Keratinocyte (primary cell): Measurements from ENCODE around the gene PPP1R12C. TPM values are rescaled to one million over a fixed set of nuclear protein-coding genes. Genes with fewer than 3 reads are reported as not detected.

Experiments
- DNase-seq: peaks from one replicate; pipeline ENCODE4 v3.0.0-alpha.2; 2011; ENCODE audit warnings: low read depth, missing footprints, low spot score
- FAIRE-seq: peaks from 2 replicates; lab custom pipeline; 2011; peaks lifted over from hg19 to GRCh38; lab: Jason Lieb, UNC
- H2AFZ ChIP-seq: 2 replicates; pipeline ENCODE4 v1.6.0; 2012; ENCODE audit warnings: low read length, control low read depth, inconsistent platforms; ENCODE audit not compliant: control insufficient read depth
- H3K27ac ChIP-seq: 2 replicates; pipeline ENCODE4 v1.5.1; 2011; ENCODE audit warnings: low read length; ENCODE audit not compliant: control insufficient read depth, insufficient read depth
- H3K27me3 ChIP-seq: 3 replicates; pipeline ENCODE4 v1.6.0; 2011; ENCODE audit warnings: low read length; ENCODE audit not compliant: control insufficient read depth, insufficient read depth; ENCODE audit errors: extremely low read depth
- H3K36me3 ChIP-seq, 2 experiments: 2 replicates in 1 of 2; 3 replicates in 1 of 2; pipeline ENCODE4 v1.5.1; 2011; ENCODE audit warnings: low read length in 2 of 2, mild to moderate bottlenecking in 1 of 2; ENCODE audit not compliant: control insufficient read depth in 2 of 2, insufficient read depth in 2 of 2; ENCODE audit errors: extremely low read depth in 1 of 2
- H3K4me1 ChIP-seq: 3 replicates; pipeline ENCODE4 v1.5.1; 2011; ENCODE audit warnings: low read length; ENCODE audit not compliant: control insufficient read depth, insufficient read depth; ENCODE audit errors: extremely low read depth
- H3K4me2 ChIP-seq: 3 replicates; pipeline ENCODE4 v1.6.0; 2011; ENCODE audit warnings: low read depth, low read length; ENCODE audit not compliant: control insufficient read depth, insufficient read depth; ENCODE audit errors: extremely low read depth
- H3K4me3 ChIP-seq, 3 experiments: fragments of 200-600 bp in 1 of 3; sonication (generic) in 1 of 3; 2 replicates in 2 of 3; 3 replicates in 1 of 3; pipeline ENCODE4 v1.5.1; 2011 to 2016; ENCODE audit warnings: low read length in 3 of 3, mild to moderate bottlenecking in 3 of 3, control low read depth in 2 of 3, inconsistent platforms in 1 of 3, low read depth in 1 of 3, mixed read lengths in 1 of 3, mixed run types in 1 of 3, moderate library complexity in 1 of 3; ENCODE audit not compliant: control insufficient read depth in 2 of 3, insufficient read depth in 2 of 3; ENCODE audit errors: extremely low read depth in 1 of 3
- H3K79me2 ChIP-seq: 2 replicates; pipeline ENCODE4 v1.6.0; 2012; ENCODE audit warnings: low read length; ENCODE audit not compliant: control insufficient read depth, insufficient read depth
- H3K9ac ChIP-seq: 3 replicates; pipeline ENCODE4 v1.6.0; 2011; ENCODE audit warnings: low read length; ENCODE audit not compliant: control insufficient read depth, insufficient read depth; ENCODE audit errors: extremely low read depth
- H3K9me1 ChIP-seq: 3 replicates; pipeline ENCODE4 v1.6.0; 2011; ENCODE audit warnings: low read length; ENCODE audit not compliant: control insufficient read depth, insufficient read depth; ENCODE audit errors: extremely low read depth
- H3K9me3 ChIP-seq: 2 replicates; pipeline ENCODE4 v1.5.1; 2012; ENCODE audit warnings: low read depth, low read length; ENCODE audit not compliant: control insufficient read depth
- H4K20me1 ChIP-seq: 3 replicates; pipeline ENCODE4 v1.6.0; 2011; ENCODE audit warnings: low read length; ENCODE audit not compliant: control insufficient read depth, insufficient read depth; ENCODE audit errors: extremely low read depth
- EZH2 ChIP-seq: IDR thresholded peaks from one replicate; pipeline ENCODE4 v1.6.1; 2012; ENCODE audit warnings: inconsistent platforms, mild to moderate bottlenecking, low read length, moderate library complexity
- dilution Hi-C: fragments of 300-500 bp; cut with MboI; formaldehyde crosslinking; loops from one replicate; pipeline ENCODE4 v1.7.0; 2020; ENCODE audit warnings: low sequenced_read_pairs; ENCODE audit not compliant: extremely low pct_ligation_motif_present
- polyA plus RNA-seq, 5 experiments: library from polyadenylated mRNA; depleted of rRNA in 3 of 5; stranded (reverse) in 3 of 5; stranded (forward) in 1 of 5; unstranded in 1 of 5; fragments of >200 nt; gene quantifications; 1 replicate in 1 of 5; 2 replicates in 3 of 5; 3 replicates in 1 of 5; pipeline versions ENCODE4 v1.2.1 to v1.2.3, GENCODE V29; 2011 to 2012; ENCODE audit warnings: missing spikeins in 2 of 5, low read depth in 1 of 5, low replicate concordance in 1 of 5
- TF ChIP-seq, protein P1 (sequence below), 3 experiments: IDR thresholded peaks in 1 of 3; conservative IDR thresholded peaks in 1 of 3; optimal IDR thresholded peaks in 1 of 3; 2 replicates in 2 of 3; 3 replicates in 1 of 3; pipeline versions ENCODE3 to v1.5.1; 2011; ENCODE audit warnings: low read length in 3 of 3, mild to moderate bottlenecking in 3 of 3, moderate library complexity in 2 of 3, control low read depth in 1 of 3, inconsistent platforms in 1 of 3; ENCODE audit not compliant: insufficient read depth in 2 of 3; ENCODE audit errors: extremely low read depth in 1 of 3

The PPP1R12C gene
- polyA plus RNA-seq, 1 donor (not counting 4 experiments of a cell fraction or from before 2014, with no cell fraction given): 24.7 TPM

- Histone ChIP-seq H3K27ac (no peak overlapping the region), H3K27me3 (no peaks in the 10 kb centered on the region)
- dilution Hi-C loops: no loop called here
These were observed 41.1 kb downstream of the PPP1R12C start for GRCh38 chr19:55076321-55076720.

DNA sequence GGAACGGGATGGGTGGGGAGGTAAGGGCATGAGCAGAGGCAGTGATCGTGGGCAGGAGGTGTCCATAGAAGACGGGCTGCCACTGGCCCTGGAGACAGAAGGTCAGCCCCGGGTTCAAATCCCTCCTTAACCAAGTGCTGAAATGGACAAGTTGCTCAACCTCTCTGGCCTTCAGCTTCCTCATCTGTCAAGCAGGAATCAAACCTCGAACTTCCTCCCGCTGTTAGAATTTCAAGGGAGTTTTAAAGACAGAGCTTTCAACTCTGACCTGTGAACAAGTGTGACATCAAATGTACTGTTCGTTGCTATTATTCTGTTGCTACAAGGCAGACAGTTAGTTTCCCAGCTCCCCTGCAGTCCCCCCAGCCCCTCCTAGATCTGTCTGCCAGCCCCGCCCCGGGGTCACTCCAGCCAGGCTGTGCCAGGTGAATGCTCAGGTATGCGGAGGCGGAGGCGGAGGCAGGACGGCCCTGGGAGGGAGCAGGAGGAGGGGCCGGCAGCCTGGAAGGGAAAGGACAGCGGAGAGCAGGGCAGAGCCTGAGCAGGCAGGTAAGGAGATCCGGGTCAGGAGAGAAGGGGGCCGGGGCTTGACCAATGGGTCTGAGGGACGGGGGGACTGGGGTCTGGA, 42.0 kb downstream of the PPP1R12C start, which contains the start of gene EPS8L1:
Gene EPS8L1, plus strand, starts transcription at position 499 of the 628 bp plus-strand sequence. CDS start 576 bp downstream, outside the sequence.
- H3K9me1 ChIP-seq: no peaks in the 10 kb centered on the region
- peak within 1 kb of the TSS; percentile 51 for H3K4me2 ChIP-seq
- peaks cover 22% of the 10 kb centered on the region for H3K4me1 ChIP-seq
- H2AFZ ChIP-seq: no peak within 1 kb of the TSS
- TF ChIP-seq EZH2: no peak
- TF ChIP-seq, protein P1, sequence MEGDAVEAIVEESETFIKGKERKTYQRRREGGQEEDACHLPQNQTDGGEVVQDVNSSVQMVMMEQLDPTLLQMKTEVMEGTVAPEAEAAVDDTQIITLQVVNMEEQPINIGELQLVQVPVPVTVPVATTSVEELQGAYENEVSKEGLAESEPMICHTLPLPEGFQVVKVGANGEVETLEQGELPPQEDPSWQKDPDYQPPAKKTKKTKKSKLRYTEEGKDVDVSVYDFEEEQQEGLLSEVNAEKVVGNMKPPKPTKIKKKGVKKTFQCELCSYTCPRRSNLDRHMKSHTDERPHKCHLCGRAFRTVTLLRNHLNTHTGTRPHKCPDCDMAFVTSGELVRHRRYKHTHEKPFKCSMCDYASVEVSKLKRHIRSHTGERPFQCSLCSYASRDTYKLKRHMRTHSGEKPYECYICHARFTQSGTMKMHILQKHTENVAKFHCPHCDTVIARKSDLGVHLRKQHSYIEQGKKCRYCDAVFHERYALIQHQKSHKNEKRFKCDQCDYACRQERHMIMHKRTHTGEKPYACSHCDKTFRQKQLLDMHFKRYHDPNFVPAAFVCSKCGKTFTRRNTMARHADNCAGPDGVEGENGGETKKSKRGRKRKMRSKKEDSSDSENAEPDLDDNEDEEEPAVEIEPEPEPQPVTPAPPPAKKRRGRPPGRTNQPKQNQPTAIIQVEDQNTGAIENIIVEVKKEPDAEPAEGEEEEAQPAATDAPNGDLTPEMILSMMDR (optimal IDR thresholded peaks at IDR 0.05 in 1 of 3, IDR thresholded peaks at IDR 0.05 in 1 of 3, conservative IDR thresholded peaks at IDR 0.05 in 1 of 3; ENCODE audit: extremely low read depth in 1 of 3, insufficient read depth in 2 of 3, low read length in 3 of 3): no peak
- dilution Hi-C loops: no loop called here
- H3K79me2 ChIP-seq: no peaks in the 10 kb centered on the region
- H3K27ac ChIP-seq: no peak within 1 kb of the TSS
- no peaks in the 10 kb centered on the region for H4K20me1 ChIP-seq
- DNase-seq (no peak), FAIRE-seq (peak; percentile 48)
- peak within 1 kb of the TSS; percentile 41 for H3K9ac ChIP-seq
- peaks cover 0 to 3% of the 10 kb centered on the region in 2 experiments for H3K36me3 ChIP-seq
- peak within 1 kb of the TSS in 2 of 3 experiments; percentile 49 to 57 for H3K4me3 ChIP-seq
- no peaks in the 10 kb centered on the region for H3K9me3 ChIP-seq
- no peaks in the 10 kb centered on the region for H3K27me3 ChIP-seq

More at GRCh38 chr19:55076321-55076720, 41.1 kb downstream of the PPP1R12C start:
- no peaks in the 10 kb centered on the region for H4K20me1 ChIP-seq
- no peak for DNase-seq
- H3K4me3 ChIP-seq: peak overlapping the region in 2 of 3 experiments; percentile 49 to 57
- H3K36me3 ChIP-seq: peaks cover 0 to 3% of the 10 kb centered on the region in 2 experiments
- no peak for FAIRE-seq
- peak overlapping the region; percentile 51 for H3K4me2 ChIP-seq
- peak overlapping the region; percentile 41 for H3K9ac ChIP-seq
- H2AFZ ChIP-seq: no peak overlapping the region
- TF ChIP-seq, protein P1 (optimal IDR thresholded peaks at IDR 0.05 in 1 of 3, IDR thresholded peaks at IDR 0.05 in 1 of 3, conservative IDR thresholded peaks at IDR 0.05 in 1 of 3; ENCODE audit: extremely low read depth in 1 of 3, insufficient read depth in 2 of 3, low read length in 3 of 3): no peak
- TF ChIP-seq EZH2: no peak
- no peaks in the 10 kb centered on the region for H3K9me1 ChIP-seq
- H3K79me2 ChIP-seq: no peaks in the 10 kb centered on the region
- no peaks in the 10 kb centered on the region for H3K9me3 ChIP-seq
- H3K4me1 ChIP-seq: peaks cover 23% of the 10 kb centered on the region
